Thyroid gland (tissue), 4 donors: ENCODE results near the gene APOOL. TPM values are rescaled to one million over a fixed set of nuclear protein-coding genes. Genes with fewer than 3 reads are reported as not detected.

Experiments used
- DNase-seq, 2 donors: peaks; one replicate each; pipeline ENCODE4 v3.0.0-alpha.2; 2019
- H3K27ac ChIP-seq, 3 donors: fragments of 200-600 bp; sonication (generic); 1 replicate in 2 of 3; 2 replicates in 1 of 3; pipeline ENCODE4 v1.5.1; 2016 to 2019; ENCODE audit warnings: mild to moderate bottlenecking in 1 of 3, moderate library complexity in 1 of 3
- H3K27me3 ChIP-seq: fragments of 200-600 bp; sonication (generic); one replicate; pipeline ENCODE4 v1.5.1; 2019
- H3K36me3 ChIP-seq, 2 donors: fragments of 200-600 bp; sonication (generic); one replicate each; pipeline ENCODE4 v1.5.1; 2016 to 2019
- H3K4me1 ChIP-seq, 2 donors: fragments of 200-600 bp; sonication (generic); one replicate each; pipeline ENCODE4 v1.5.1; 2017 to 2019
- H3K4me3 ChIP-seq, 3 donors: fragments of 200-600 bp; sonication (generic); replicated peaks in 1 of 3; 1 replicate in 2 of 3; 2 replicates in 1 of 3; pipeline ENCODE4 v1.5.1; 2016; ENCODE audit warnings: mild to moderate bottlenecking in 1 of 3
- H3K9me3 ChIP-seq: fragments of 200-600 bp; sonication (generic); one replicate; pipeline ENCODE4 v1.5.1; 2017
- POLR2A ChIP-seq, 2 donors: fragments of 450-650 bp; IDR thresholded peaks; one replicate each; pipeline ENCODE4 v1.6.1; 2017; ENCODE audit warnings: antibody characterized with exemption in 2 of 2, mild to moderate bottlenecking in 2 of 2, moderate library complexity in 1 of 2
- WGBS, 2 donors: methylation state at CpG; one replicate each; pipeline ENCODE4 v1.1.5; 2017; 5-methylcytosine and 5-hydroxymethylcytosine counted together
- intact Hi-C: fragments of 100-400 bp; cut with DNase I; formaldehyde crosslinking; loops from one replicate; pipeline ENCODE4 v1.15.1; 2023
- total RNA-seq, 4 donors: library from RNA; depleted of rRNA; stranded (reverse); fragments of >200 nt; gene quantifications; one replicate each; pipeline ENCODE4 v1.2.3, GENCODE V29; 2016
- TF ChIP-seq, protein P1 (sequence below), 6 experiments: fragments of 200-600 bp in 3 of 6; fragments of 450-650 bp in 3 of 6; sonication (generic) in 3 of 6; IDR thresholded peaks; one replicate each; pipeline ENCODE4 v1.5.1; 2016 to 2019; ENCODE audit warnings: antibody characterized with exemption in 6 of 6, mild to moderate bottlenecking in 2 of 6, inconsistent platforms in 1 of 6, moderate library complexity in 1 of 6

The APOOL gene
- total RNA-seq, 4 donors from 2014 or later, result 13.4 to 21.6 (median 16.2) TPM

DNA sequence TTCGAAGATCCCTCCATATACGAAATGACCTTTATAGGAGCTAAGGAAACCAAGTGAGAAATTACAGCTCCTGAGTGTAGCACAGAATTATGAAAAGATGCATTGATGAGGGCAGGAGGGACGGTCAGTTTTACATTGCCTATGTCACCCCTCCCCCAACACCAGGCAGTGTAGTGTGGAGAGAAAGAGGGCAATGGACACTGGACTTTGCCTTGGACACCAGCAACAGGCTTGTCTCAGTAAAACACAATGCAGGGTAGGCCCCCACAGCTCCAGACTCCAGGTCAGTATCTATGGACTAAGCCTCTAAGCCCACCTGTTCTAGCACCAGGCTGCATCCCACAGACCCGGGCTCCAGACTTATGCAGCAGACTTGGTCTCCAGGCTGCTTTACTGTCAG is 16.5 kb downstream of the APOOL start:
- TF ChIP-seq, protein P1, sequence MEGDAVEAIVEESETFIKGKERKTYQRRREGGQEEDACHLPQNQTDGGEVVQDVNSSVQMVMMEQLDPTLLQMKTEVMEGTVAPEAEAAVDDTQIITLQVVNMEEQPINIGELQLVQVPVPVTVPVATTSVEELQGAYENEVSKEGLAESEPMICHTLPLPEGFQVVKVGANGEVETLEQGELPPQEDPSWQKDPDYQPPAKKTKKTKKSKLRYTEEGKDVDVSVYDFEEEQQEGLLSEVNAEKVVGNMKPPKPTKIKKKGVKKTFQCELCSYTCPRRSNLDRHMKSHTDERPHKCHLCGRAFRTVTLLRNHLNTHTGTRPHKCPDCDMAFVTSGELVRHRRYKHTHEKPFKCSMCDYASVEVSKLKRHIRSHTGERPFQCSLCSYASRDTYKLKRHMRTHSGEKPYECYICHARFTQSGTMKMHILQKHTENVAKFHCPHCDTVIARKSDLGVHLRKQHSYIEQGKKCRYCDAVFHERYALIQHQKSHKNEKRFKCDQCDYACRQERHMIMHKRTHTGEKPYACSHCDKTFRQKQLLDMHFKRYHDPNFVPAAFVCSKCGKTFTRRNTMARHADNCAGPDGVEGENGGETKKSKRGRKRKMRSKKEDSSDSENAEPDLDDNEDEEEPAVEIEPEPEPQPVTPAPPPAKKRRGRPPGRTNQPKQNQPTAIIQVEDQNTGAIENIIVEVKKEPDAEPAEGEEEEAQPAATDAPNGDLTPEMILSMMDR (IDR thresholded peaks at IDR 0.05), result no peak
- no peak for TF ChIP-seq POLR2A (IDR thresholded peaks at IDR 0.05)

DNA sequence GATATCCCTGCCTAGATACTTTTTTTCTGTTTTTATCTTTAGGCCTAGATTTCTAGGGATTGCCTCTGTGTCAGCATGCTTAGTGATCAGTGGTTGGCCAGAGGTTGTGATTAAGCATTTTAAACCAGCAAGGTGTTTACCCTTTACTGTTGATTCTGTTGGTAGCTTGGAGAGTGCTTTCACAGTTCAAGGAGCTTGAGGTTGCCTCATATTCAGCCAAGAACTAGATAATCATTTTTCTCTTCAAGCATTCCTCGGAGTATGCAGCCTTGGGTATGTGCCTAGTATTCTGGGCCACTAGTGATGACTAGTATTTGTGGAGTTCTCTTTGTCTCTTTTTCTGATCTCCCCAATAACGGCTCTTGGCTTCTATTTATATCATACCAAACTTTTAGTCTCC is 20.4 kb downstream of the APOOL start:
- no peak for TF ChIP-seq POLR2A (IDR thresholded peaks at IDR 0.05)
- TF ChIP-seq, protein P1 (IDR thresholded peaks at IDR 0.05), result no peak
- Histone ChIP-seq H3K27me3 (no peaks in the 10 kb centered on the region), H3K27ac (peak overlapping the region in 2 of 3 donors; percentile 31 to 40), H3K4me1 (peaks cover 0 to 6% of the 10 kb centered on the region in 2 donors), H3K36me3 (no peaks in the 10 kb centered on the region), H3K4me3 (no peak overlapping the region), H3K9me3 (no peaks in the 10 kb centered on the region)
- WGBS, 2 donors, result 32% methylated on average over 2 of the region's 2 CpGs
- peak; percentile 7 to 30 for DNase-seq
- intact Hi-C loops, result no loop called here

More for the DNA sequence above, 16.5 kb downstream of the APOOL start:
- Histone ChIP-seq H3K9me3 (no peaks in the 10 kb centered on the region), H3K4me1 (peaks cover 0 to 6% of the 10 kb centered on the region in 2 donors), H3K36me3 (no peaks in the 10 kb centered on the region), H3K27ac (no peak overlapping the region), H3K4me3 (no peak overlapping the region), H3K27me3 (no peaks in the 10 kb centered on the region)
- intact Hi-C loops, result no loop called here
- DNase-seq, result no peak
- WGBS, 2 donors, result 100% methylated on average over 3 of the region's 4 CpGs

DNA sequence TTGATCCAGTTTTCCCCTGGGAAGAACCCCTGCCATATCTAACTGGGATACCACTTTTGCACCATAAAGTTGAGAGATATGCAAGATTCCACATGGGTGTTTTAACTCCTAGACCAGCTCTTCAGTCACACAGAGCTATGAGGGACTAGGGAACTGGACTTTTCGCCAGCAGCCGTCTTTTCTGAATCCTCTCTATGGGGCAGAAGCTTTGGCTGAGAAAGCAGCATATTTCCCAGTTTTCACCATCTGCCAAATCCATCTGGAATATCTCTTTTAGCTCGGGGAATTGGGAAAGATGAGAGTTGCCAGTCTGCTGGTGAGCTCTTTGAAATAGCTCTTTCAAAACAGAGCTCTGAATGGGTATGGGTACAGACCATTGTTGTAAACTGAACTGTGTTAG is 20.9 kb downstream of the APOOL start:
- Histone ChIP-seq H3K27me3 (no peaks in the 10 kb centered on the region), H3K9me3 (no peaks in the 10 kb centered on the region), H3K36me3 (no peaks in the 10 kb centered on the region), H3K4me3 (no peak overlapping the region), H3K4me1 (peaks cover 0 to 6% of the 10 kb centered on the region in 2 donors), H3K27ac (peak overlapping the region in 1 of 3 donors; percentile 31)
- no peak for TF ChIP-seq POLR2A (IDR thresholded peaks at IDR 0.05)
- TF ChIP-seq, protein P1 (IDR thresholded peaks at IDR 0.05), result no peak
- 87 to 93% methylated on average over 3 of the region's 3 CpGs for WGBS, 2 donors
- intact Hi-C loops, result no loop called here
- DNase-seq, result no peak

DNA sequence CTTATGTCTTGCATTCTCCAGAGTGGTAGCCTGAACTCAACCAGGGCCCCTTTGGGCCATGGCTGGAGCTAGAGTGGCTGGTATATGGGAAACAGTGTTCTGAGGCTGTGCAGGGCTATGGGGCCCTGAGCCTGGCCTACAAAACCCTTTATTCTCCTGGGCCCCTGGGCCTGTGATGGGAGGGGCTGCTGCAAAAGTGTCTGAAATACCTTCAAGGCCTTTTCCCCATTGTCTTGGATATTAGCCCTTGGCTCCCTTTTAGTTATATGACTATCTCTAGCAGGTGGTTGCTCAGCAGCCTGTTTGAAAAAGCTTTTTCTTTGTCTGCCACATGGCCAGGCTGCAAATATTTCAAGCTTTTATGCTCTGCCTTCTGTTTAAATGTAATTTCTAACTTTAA is 22.5 kb downstream of the APOOL start:
- no peak overlapping the region for H3K4me3 ChIP-seq
- intact Hi-C loops, result no loop called here
- peaks cover 0 to 6% of the 10 kb centered on the region in 2 donors for H3K4me1 ChIP-seq
- no peak for TF ChIP-seq POLR2A (IDR thresholded peaks at IDR 0.05)
- TF ChIP-seq, protein P1 (IDR thresholded peaks at IDR 0.05), result no peak
- H3K9me3 ChIP-seq, result no peaks in the 10 kb centered on the region
- DNase-seq, result no peak
- no peak overlapping the region for H3K27ac ChIP-seq
- no peaks in the 10 kb centered on the region for H3K36me3 ChIP-seq
- no peaks in the 10 kb centered on the region for H3K27me3 ChIP-seq

DNA sequence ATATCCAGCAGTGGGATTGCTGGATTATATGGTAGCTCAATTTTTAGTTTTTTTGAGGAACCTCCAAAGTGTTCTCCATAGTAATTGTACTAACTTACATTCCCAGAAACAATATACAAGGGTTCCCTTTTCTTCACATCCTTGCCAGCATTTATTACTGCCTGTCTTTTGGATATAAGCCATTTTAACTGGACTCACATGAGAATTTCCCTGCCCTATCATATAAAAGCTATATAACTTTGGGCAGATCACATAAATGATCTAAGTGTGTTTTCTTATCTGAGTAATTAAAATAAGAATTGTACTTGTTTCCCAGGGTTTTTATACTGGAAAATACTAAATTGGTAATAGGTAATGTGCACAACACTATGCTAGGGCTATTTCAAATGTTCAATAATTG is 25.4 kb downstream of the APOOL start:
- Histone ChIP-seq H3K4me3 (no peak overlapping the region), H3K4me1 (no peaks in the 10 kb centered on the region), H3K27ac (no peak overlapping the region), H3K27me3 (no peaks in the 10 kb centered on the region), H3K9me3 (no peaks in the 10 kb centered on the region), H3K36me3 (no peaks in the 10 kb centered on the region)
- no peak for DNase-seq
- intact Hi-C loops, result no loop called here
- no peak for TF ChIP-seq POLR2A (IDR thresholded peaks at IDR 0.05)
- TF ChIP-seq, protein P1 (IDR thresholded peaks at IDR 0.05), result no peak
